ENCODE data around the gene TACR2.

DNA sequence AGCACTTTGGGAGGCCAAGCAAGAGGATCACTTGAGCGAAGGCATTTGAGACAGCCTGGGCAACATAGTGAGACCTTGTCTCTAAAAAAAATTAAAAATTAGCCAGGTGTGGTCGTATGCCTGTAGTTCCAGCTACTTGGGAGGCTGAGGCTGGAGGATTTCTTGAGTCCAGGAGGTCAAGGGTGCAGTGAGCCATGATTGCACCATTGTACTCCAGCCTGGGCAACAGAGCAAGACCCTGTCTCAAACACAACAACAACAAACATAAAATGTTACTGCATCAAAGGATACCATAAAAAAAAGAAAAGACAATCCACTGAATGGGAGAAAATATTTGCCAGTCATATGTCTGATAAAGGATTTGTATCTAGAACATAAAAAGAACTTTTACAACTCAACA lies 60.5 kb downstream of the TACR2 start:
- TF ChIP-seq, protein P1, sequence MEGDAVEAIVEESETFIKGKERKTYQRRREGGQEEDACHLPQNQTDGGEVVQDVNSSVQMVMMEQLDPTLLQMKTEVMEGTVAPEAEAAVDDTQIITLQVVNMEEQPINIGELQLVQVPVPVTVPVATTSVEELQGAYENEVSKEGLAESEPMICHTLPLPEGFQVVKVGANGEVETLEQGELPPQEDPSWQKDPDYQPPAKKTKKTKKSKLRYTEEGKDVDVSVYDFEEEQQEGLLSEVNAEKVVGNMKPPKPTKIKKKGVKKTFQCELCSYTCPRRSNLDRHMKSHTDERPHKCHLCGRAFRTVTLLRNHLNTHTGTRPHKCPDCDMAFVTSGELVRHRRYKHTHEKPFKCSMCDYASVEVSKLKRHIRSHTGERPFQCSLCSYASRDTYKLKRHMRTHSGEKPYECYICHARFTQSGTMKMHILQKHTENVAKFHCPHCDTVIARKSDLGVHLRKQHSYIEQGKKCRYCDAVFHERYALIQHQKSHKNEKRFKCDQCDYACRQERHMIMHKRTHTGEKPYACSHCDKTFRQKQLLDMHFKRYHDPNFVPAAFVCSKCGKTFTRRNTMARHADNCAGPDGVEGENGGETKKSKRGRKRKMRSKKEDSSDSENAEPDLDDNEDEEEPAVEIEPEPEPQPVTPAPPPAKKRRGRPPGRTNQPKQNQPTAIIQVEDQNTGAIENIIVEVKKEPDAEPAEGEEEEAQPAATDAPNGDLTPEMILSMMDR (IDR thresholded peaks at IDR 0.05), result no peak
- TF ChIP-seq POLR2AphosphoS5 (IDR thresholded peaks at IDR 0.05; ENCODE audit: low read depth, low read length), result no peak

All from Panc1 (cell line).